RPMI7951 (cell line): ENCODE measurements around the gene FBXW9. TPM values are rescaled to one million over a fixed set of nuclear protein-coding genes. Genes with fewer than 3 reads are reported as not detected.
"Not testable (repeated sequence)": the region's sequence is repeated elsewhere in the genome, so short reads cannot be mapped to it uniquely, and the experiment has no call there.

ENCODE experiments used
- DNase-seq: peaks from one replicate; pipeline ENCODE4 v3.0.0-alpha.2; 2012; ENCODE audit warnings: low read depth
- total RNA-seq: library from RNA; depleted of rRNA; stranded (reverse); fragments of >200 nt; shearing (Covaris generic); gene quantifications from 2 replicates; pipeline ENCODE4 v1.2.3, GENCODE V29; 2014

The FBXW9 gene
- total RNA-seq, 1 experiment from 2014 or later: 24.4 TPM

- no peak for DNase-seq
Measured at GRCh38 chr19:12715929-12716328, 19.5 kb upstream of the FBXW9 start.

GRCh38 chr19:12715102-12715501 lies 18.7 kb upstream of the FBXW9 start:
- no peak for DNase-seq

- not testable (repeated sequence) for DNase-seq
Measured at GRCh38 chr19:12713304-12713703, 16.9 kb upstream of the FBXW9 start.

- not testable (repeated sequence) for DNase-seq
Measured at GRCh38 chr19:12712077-12712476, 15.6 kb upstream of the FBXW9 start.

GRCh38 chr19:12711187-12711586 lies 14.8 kb upstream of the FBXW9 start:
- DNase-seq: no peak

- no peak for DNase-seq
Measured at GRCh38 chr19:12708641-12709040, 12.2 kb upstream of the FBXW9 start.

GRCh38 chr19:12706332-12706718 lies 9.9 kb upstream of the FBXW9 start:
- DNase-seq: no peak

GRCh38 chr19:12705654-12706331 lies 9.4 kb upstream of the FBXW9 start:
- DNase-seq: no peak

GRCh38 chr19:12705169-12705568 lies 8.7 kb upstream of the FBXW9 start:
- DNase-seq: no peak

GRCh38 chr19:12703046-12703445 lies 6.6 kb upstream of the FBXW9 start:
- DNase-seq: peak; percentile 44

- no peak for DNase-seq
Measured at GRCh38 chr19:12701596-12702282, 5.3 kb upstream of the FBXW9 start.

- no peak for DNase-seq
Measured at GRCh38 chr19:12698138-12698537, 1.7 kb upstream of the FBXW9 start.

- DNase-seq: not testable (repeated sequence)
Measured at GRCh38 chr19:12697425-12697824, 994 bp upstream of the FBXW9 start.

GRCh38 chr19:12695997-12696365 lies 450 bp downstream of the FBXW9 start:
- no peak for DNase-seq

- DNase-seq: no peak
Measured at GRCh38 chr19:12695514-12695913, 917 bp downstream of the FBXW9 start.

GRCh38 chr19:12695096-12695495 lies 1.3 kb downstream of the FBXW9 start:
- no peak for DNase-seq

- DNase-seq: no peak
Measured at GRCh38 chr19:12694641-12695040, 1.8 kb downstream of the FBXW9 start.

- no peak for DNase-seq
Measured at GRCh38 chr19:12692960-12693359, 3.5 kb downstream of the FBXW9 start.

- DNase-seq: no peak
Measured at GRCh38 chr19:12689581-12690216, 6.7 kb downstream of the FBXW9 start.

GRCh38 chr19:12689012-12689411 lies 7.4 kb downstream of the FBXW9 start:
- DNase-seq: no peak

GRCh38 chr19:12687496-12688196 lies 8.8 kb downstream of the FBXW9 start, which contains the start of gene GNG14:
GNG14 (plus strand) TSS chr19:12687998; CDS start chr19:12688049, 51 bp downstream.
- DNase-seq: no peak

GRCh38 chr19:12685831-12686230 lies 10.6 kb downstream of the FBXW9 start:
- DNase-seq: no peak
